Activated T-cell treated with anti-CD3 and anti-CD28 coated beads, Interleukin-2, amount 50 U/mL, for 72 hours (primary cell): Measurements from ENCODE around the gene AIDA. TPM values are rescaled to one million over a fixed set of nuclear protein-coding genes. Genes with fewer than 3 reads are reported as not detected.

ENCODE experiments used
- ATAC-seq, 2 donors: fragments of 150-1000 bp; cut with Tn5 transposase; replicated peaks in 1 of 2; 2 replicates each; pipeline ENCODE4 v1.10.0; 2021; ENCODE audit warnings: moderate library complexity in 2 of 2, mild to moderate bottlenecking in 1 of 2
- DNase-seq, 2 donors: peaks; one replicate each; pipeline ENCODE4 v3.0.0; 2021 to 2022; ENCODE audit warnings: mixed read lengths in 1 of 2
- H3K27ac Mint-ChIP-seq: one replicate; pipeline ENCODE4 v1.8.0; 2022; ENCODE audit warnings: mild to moderate bottlenecking, moderate library complexity, mixed read lengths
- H3K27me3 Mint-ChIP-seq: one replicate; pipeline ENCODE4 v1.8.0; 2022; ENCODE audit warnings: low read depth, mixed read lengths
- H3K36me3 Mint-ChIP-seq, 2 donors: one replicate each; pipeline ENCODE4 v1.8.0; 2022; ENCODE audit warnings: mixed read lengths in 2 of 2, mild to moderate bottlenecking in 1 of 2; ENCODE audit not compliant: insufficient read depth in 2 of 2
- H3K4me1 Mint-ChIP-seq: one replicate; pipeline ENCODE4 v1.8.0; 2022; ENCODE audit warnings: low read depth, mixed read lengths
- H3K4me3 Mint-ChIP-seq, 2 donors: one replicate each; pipeline ENCODE4 v1.8.0; 2022; ENCODE audit warnings: mild to moderate bottlenecking in 2 of 2, mixed read lengths in 2 of 2, moderate library complexity in 2 of 2
- H3K9me3 Mint-ChIP-seq, 2 donors: one replicate each; pipeline ENCODE4 v1.8.0; 2022; ENCODE audit warnings: mixed read lengths in 2 of 2
- total RNA-seq, 2 donors: library from RNA; stranded (reverse); gene quantifications; one replicate each; pipeline ENCODE4 v1.2.3, GENCODE V29; 2022

AIDA gene
- total RNA-seq, 2 donors from 2014 or later, result 49.5 to 57.1 TPM

DNA sequence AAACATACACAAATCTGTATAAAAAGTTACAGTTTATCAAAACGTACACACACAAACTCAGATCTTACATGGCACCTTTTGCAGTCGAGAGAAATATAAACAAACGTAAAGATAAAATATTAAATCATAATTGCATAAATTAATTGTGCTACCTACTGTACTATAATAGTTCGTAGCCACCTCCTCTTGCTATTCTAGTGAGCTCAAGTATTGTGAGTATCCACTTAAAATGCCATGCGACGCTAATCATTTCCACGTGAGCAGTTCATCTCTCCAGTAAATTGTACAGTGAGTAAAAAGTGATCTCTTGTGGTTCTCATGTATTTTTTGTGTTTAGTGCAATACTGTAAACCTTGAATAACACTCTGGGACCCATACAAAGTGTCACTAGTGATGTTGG, 88.1 kb downstream of the AIDA start:
- Mint-ChIP-seq H3K9me3 (no peaks in the 10 kb centered on the region), H3K27me3 (no peaks in the 10 kb centered on the region), H3K4me1 (peaks cover 22% of the 10 kb centered on the region), H3K36me3 (peaks cover 4 to 18% of the 10 kb centered on the region in 2 donors), H3K4me3 (no peak overlapping the region), H3K27ac (no peak overlapping the region)
- no peak for DNase-seq
- no peak for ATAC-seq

DNA sequence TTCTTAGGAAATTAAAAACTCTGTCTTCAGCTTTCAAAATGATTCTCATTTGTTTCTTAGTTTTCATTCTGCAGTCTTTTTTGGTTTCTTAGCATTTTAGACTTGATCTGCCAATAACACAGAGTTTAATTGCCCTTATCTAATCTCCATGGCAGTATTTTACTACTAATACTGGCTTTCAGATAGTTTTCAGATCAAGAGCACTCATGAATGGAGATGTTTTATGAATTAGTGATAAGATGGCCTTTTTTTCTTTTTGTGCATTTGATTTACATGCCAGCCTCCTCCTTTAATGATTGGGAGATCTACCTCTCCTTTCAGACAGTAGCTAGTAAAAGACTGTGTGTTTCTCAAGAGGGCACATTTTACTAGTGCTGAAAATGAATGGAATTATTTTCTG, 88.8 kb downstream of the AIDA start:
- Mint-ChIP-seq H3K9me3 (no peaks in the 10 kb centered on the region), H3K4me3 (no peak overlapping the region), H3K27me3 (no peaks in the 10 kb centered on the region), H3K4me1 (peaks cover 28% of the 10 kb centered on the region), H3K27ac (no peak overlapping the region), H3K36me3 (peaks cover 4 to 14% of the 10 kb centered on the region in 2 donors)
- DNase-seq (no peak), ATAC-seq (no peak)

DNA sequence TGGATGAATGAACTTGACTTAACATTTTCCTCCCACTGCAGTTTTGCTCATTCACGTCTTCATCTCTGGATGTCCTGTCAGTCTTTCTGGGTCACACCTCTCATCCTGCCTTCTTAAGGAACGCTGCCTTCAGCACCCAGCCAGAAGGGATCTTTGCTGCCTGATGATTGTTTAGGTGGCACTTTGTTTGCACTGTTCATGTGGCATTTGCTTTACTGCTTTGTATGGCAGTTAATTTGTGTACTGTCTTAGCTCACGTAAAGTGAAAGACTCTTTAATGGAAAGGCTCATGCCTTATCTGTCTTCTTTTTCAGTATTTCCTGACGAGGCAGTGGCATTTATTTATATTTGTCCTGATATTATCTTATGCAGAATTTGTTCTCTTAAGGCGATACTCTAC, 89.5 kb downstream of the AIDA start:
- Mint-ChIP-seq H3K36me3 (peaks cover 2 to 11% of the 10 kb centered on the region in 2 donors), H3K4me1 (peaks cover 28% of the 10 kb centered on the region), H3K27ac (no peak overlapping the region), H3K4me3 (no peak overlapping the region), H3K27me3 (no peaks in the 10 kb centered on the region), H3K9me3 (no peaks in the 10 kb centered on the region)
- ATAC-seq, result no peak
- no peak for DNase-seq

DNA sequence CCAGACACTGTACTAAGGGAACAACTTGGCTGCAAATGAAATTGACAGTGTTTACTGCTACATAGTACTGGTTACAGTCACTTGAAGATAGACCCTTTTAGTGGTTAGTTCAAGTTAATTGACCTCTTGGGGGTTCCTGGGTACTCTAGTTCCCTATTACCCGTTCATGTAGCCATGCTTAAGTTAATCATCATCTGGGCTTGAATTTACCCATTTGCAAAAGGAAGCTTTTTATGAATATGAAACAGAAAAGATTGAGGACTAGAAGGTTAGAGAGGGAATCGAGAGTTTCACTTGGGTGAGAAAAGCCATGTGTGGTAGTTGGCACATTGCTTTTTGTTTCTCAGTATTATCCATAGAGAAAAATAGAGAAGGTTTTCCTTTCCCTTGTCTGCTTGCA, 91.7 kb downstream of the AIDA start:
- H3K36me3 Mint-ChIP-seq, result peaks cover 2 to 3% of the 10 kb centered on the region in 2 donors
- H3K27ac Mint-ChIP-seq, result peak overlapping the region; percentile 51
- no peak for ATAC-seq

DNA sequence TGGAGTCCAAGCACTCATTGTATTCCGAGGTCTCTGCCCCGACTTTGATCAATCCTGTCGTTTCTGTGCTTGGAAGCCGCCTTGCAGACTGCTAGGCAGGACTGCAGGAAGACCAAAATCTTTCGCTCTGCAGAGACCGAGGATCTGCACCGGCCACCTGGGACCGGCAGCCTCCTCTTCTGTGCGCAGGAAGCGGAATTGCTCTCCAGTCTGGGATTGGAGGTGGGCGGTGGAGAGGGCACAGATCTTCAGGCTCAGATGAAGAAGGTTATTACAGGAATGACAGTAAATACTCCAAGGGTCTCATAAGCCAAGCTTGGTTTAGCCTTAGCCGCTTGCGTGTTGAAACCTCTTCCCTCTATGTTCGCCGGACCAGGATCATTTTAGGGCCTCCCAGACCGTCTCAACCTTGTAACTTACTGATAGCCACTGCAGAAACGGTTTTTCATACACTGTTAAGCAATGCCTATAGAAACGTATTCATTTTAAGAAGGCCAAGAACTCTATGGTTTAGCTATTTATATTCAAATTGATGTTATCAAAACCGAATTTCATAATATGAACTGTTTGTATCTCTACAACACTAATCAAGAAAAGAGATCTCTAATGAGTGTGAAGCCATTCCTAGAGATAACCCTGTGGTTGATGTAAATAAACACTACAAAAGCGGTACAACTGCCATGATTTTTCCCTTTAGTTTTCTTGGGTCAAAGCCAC, 93.3 kb downstream of the AIDA start:
- DNase-seq (peak; percentile 9 to 24), ATAC-seq (no peak)
- peaks cover 28% of the 10 kb centered on the region for H3K4me1 Mint-ChIP-seq
- peak overlapping the region; percentile 91 for H3K27ac Mint-ChIP-seq
- peaks cover 8% of the 10 kb centered on the region for H3K27me3 Mint-ChIP-seq
- H3K36me3 Mint-ChIP-seq, result peaks cover 2 to 3% of the 10 kb centered on the region in 2 donors
- no peaks in the 10 kb centered on the region for H3K9me3 Mint-ChIP-seq
- peak overlapping the region; percentile 87 to 90 for H3K4me3 Mint-ChIP-seq

More for the DNA sequence above, 91.7 kb downstream of the AIDA start:
- Mint-ChIP-seq H3K9me3 (no peaks in the 10 kb centered on the region), H3K4me3 (peak overlapping the region in 1 of 2 donors; percentile 42), H3K4me1 (peaks cover 28% of the 10 kb centered on the region), H3K27me3 (peaks cover 1% of the 10 kb centered on the region)
- no peak for DNase-seq

Other genes starting within 250 kb of the AIDA start
- gene HHIPL2, start 164.4 kb downstream of the AIDA start, total RNA-seq, result under 1 TPM in 1 of 2 donors, not detected in 1; 0.56 TPM
- 10 to 100 TPM; 12.0 to 15.1 TPM for gene TAF1A, start 122.6 kb downstream of the AIDA start, total RNA-seq
- 10 to 100 TPM; 52.2 to 61.5 TPM for gene MIA3, start 94.4 kb downstream of the AIDA start, total RNA-seq
- gene BROX, start 73 bp upstream of the AIDA start, total RNA-seq, result 10 to 100 TPM; 42.8 to 45.4 TPM
- gene FAM177B, start 24.7 kb upstream of the AIDA start, total RNA-seq, result not detected
- gene DISP1, start 102.5 kb upstream of the AIDA start, total RNA-seq, result 1 to 10 TPM; 2.4 to 3.3 TPM